Testis (tissue), 2 donors: ENCODE data around the gene IFI44L.

Source experiments
- CTCF ChIP-seq, 3 experiments: fragments of 450-650 bp in 2 of 3; fragments of 200-600 bp in 1 of 3; sonication (generic) in 1 of 3; IDR thresholded peaks; one replicate each; pipeline ENCODE4 v1.5.1; 2016 to 2019; ENCODE audit warnings: antibody characterized with exemption in 3 of 3, mild to moderate bottlenecking in 2 of 3, moderate library complexity in 1 of 3
- POLR2A ChIP-seq: fragments of 450-650 bp; IDR thresholded peaks from one replicate; pipeline ENCODE4 v1.6.1; 2017; ENCODE audit warnings: antibody characterized with exemption, mild to moderate bottlenecking, moderate library complexity

- TF ChIP-seq CTCF (IDR thresholded peaks at IDR 0.05) (no peak), POLR2A (no peak)
These were observed 15.6 kb upstream of the IFI44L start for GRCh38 chr1:78604643-78605042.
